Activated CD8-positive, alpha-beta memory T cell treated with anti-CD3 and anti-CD28 coated beads for 36 hours (primary cell): ENCODE results near the gene LTBP2. TPM values are rescaled to one million over a fixed set of nuclear protein-coding genes. Genes with fewer than 3 reads are reported as not detected.

Experiments
- CTCF ChIA-PET: fragments of 350-600 bp; sonication (Branson Sonifier 250); formaldehyde crosslinking; loops from one replicate; lab custom pipeline; 2021; ENCODE audit warnings: antibody characterized with exemption; lab: Charles Lee
- POLR2A ChIA-PET: fragments of 350-600 bp; sonication (Branson Sonifier 250); formaldehyde crosslinking; loops from one replicate; lab custom pipeline; 2021; ENCODE audit warnings: antibody characterized with exemption; lab: Charles Lee
- total RNA-seq, 2 experiments: library from RNA; stranded (reverse); gene quantifications; one replicate each; pipeline ENCODE4 v1.2.3, GENCODE V29; 2021

Gene LTBP2
- total RNA-seq, 2 experiments from 2014 or later: 0.02 to 0.11 TPM

DNA sequence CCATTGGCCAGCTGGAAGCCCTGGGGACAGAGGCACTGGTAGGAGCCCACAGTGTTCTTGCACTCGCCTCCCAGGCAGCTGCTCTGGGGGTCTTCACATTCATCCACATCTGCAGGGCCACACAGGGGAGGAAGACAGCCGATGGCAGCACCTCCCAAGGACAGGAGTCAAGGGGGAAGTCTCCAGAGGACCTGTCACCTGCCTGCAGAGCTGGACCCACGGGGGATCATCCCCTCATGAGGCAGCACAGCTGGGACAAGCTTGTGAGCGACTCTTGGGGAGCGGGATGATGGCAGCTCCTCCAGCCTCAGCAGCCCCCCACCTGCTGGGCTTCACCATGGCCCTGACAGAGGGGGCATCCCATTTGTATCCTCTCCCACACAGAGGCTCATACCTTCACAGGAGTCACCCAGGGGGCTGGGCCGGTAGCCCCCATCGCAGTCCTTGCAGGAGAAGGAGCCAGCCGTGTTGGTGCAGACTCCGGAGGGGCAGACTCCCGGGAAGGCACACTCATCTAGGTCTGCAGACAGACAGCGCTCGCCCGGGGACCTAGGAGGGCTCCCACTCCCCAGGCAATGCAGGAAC is 103.1 kb downstream of the LTBP2 start:
- ChIA-PET CTCF (no interaction called here), POLR2A (no interaction called here)

DNA sequence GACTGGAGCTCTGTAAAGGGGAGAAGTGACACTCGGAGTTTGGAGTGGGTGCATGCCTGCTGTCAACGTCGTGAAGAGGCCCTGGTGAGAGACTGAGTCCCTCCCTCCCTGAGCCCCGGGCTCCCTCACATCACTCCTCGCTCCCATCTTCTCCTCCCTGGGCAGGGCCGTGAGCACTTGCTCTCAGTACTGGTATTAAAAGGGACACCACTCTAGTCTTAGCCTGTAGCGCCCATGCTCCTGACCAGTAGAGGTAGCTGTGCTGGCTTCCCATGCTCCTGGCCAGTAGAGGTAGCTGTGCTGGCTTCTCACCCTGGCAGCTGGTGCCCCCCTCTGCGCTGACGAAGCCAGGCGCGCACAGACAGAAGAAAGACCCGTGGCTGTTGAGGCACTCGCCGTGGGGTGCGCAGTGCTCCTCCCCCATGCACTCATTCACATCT is 103.7 kb downstream of the LTBP2 start:
- CTCF ChIA-PET: no interaction called here
- POLR2A ChIA-PET: no interaction called here

DNA sequence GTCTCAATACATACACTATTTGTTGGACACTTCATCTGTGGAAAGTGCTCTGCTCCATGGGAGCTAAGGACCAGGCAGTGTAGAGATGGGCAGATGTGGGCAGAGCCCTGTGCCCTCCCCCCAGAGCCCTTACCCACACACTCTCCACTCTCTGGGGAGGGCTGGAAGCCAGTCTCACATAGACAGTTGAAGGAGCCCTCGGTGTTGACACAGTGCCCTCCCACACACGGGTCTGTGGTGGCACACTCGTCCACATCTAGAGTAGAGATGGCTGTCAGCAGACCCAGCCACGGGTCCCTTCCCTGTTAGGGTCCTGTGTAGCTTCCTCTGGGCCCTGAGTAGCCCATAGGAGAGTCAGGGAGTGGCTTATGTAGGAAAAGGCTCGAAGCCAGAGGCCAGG is 104.2 kb downstream of the LTBP2 start:
- ChIA-PET POLR2A (no interaction called here), CTCF (no interaction called here)

- CTCF ChIA-PET: no interaction called here
- POLR2A ChIA-PET: no interaction called here
Observed at GRCh38 chr14:74507085-74507484, 105.0 kb downstream of the LTBP2 start.

GRCh38 chr14:74506411-74506851 is 105.6 kb downstream of the LTBP2 start:
- ChIA-PET POLR2A (no interaction called here), CTCF (no interaction called here)

- ChIA-PET CTCF (no interaction called here), POLR2A (no interaction called here)
Observed at GRCh38 chr14:74505831-74506230, 106.2 kb downstream of the LTBP2 start.

GRCh38 chr14:74504874-74505720 is 106.9 kb downstream of the LTBP2 start:
- ChIA-PET POLR2A (no interaction called here), CTCF (no interaction called here)

DNA sequence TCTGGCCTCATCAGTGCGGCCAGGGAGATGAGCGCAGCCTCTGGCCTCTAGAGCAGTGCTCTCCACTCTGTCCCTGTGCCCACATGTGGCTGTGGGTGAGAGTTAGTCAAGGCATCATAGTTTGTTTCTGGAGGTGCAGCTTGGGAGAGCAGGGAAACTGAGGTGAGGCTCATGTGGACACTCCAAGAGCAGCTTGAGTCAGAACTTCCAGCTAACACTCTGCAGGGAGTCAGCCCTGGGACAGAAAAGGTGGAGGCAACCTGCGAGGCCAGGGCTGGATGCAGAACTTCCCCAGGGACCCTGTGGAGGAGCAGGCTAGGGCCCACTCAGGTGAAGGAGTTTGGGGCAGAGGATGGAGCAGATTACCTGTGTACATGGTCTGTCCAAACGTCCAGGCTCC is 107.6 kb downstream of the LTBP2 start:
- ChIA-PET POLR2A (no interaction called here), CTCF (no interaction called here)

- POLR2A ChIA-PET: no interaction called here
- CTCF ChIA-PET: no interaction called here
Observed at GRCh38 chr14:74503938-74504335, 108.1 kb downstream of the LTBP2 start.

DNA sequence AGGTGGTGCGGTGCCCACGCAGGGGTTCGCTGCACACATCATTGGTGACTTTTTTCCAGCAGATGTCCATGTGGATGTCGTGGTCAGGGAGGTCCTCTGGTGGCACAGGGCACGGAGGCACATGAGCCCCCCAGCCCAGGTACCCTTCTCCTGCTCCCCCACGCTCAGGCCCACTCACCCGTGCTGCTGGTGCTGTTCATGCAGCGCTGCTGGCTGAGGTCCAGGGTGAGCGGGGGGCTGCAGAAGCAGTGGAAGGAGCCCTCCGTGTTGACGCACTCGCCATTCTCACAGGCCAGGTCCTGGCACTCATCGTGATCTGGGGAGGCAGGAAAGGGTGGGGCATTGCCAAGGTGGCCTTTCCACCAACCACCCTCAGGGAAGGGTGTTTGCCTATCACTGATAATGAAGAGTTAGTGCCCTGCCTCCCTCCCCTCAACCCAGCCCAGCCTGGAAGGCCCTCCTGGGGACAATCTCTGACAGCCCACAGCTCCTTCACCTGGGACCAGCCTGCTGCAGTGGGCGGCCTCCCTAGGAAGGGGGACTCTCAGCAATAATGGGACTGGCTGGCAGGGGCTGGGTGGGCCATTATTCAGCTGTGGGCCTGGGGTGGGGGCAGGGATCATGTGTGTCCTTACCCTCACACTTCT is 108.6 kb downstream of the LTBP2 start:
- CTCF ChIA-PET: interaction anchor here (0.5 to 1.6 kb wide), 2 partner anchors 10 to 179 kb away, joined by 4 read pairs; partner anchors contain the start of genes ISCA2 and NPC2
- POLR2A ChIA-PET: no interaction called here

DNA sequence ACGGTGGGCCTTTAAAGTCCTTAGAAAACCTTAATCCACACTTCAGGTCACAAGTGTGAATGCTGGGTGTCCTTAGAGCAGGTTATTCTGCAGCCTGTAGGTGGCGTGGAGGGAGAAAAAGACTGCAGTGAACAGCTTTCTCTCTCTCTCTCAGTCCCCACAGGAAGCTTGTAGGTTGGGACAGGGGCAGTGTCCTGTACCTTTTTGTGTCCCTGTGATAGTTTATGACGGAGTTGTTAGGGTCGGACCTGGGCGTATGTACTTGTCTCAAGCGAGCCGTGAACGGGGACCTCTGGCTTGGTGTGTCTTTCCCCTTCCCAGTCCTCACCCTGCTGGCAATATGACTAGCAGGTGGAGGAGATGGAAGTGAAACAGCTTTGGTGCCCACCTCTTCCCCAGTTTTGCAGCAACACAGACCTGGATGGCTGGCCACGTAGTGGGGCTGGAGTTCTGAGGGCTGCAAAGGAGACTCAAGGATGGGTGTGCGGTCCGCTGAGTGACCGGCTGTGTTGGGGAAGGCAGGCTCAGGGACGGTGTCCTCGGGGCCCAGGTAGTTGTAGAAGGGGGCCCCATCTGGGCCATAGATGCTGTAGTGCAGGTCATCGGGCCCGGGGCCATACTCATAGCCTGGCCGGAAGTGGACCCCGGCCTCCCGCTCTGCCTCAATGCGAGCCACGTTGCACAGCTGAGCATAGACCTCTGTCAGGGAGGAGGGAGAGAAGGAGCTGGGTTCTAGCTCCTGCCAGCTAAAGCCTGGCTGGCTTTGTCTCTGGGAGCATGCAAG is 109.6 kb downstream of the LTBP2 start:
- ChIA-PET CTCF (interaction anchor here (1.6 kb wide), 1 partner anchor 9 kb away, joined by 4 read pairs; the partner anchor contains the start of genes ISCA2 and NPC2), POLR2A (no interaction called here)

GRCh38 chr14:74501691-74502090 is 110.3 kb downstream of the LTBP2 start:
- POLR2A ChIA-PET: no interaction called here
- CTCF ChIA-PET: interaction anchor here (1.6 kb wide), 1 partner anchor 8 kb away, joined by 4 read pairs; the partner anchor contains the start of genes ISCA2 and NPC2

DNA sequence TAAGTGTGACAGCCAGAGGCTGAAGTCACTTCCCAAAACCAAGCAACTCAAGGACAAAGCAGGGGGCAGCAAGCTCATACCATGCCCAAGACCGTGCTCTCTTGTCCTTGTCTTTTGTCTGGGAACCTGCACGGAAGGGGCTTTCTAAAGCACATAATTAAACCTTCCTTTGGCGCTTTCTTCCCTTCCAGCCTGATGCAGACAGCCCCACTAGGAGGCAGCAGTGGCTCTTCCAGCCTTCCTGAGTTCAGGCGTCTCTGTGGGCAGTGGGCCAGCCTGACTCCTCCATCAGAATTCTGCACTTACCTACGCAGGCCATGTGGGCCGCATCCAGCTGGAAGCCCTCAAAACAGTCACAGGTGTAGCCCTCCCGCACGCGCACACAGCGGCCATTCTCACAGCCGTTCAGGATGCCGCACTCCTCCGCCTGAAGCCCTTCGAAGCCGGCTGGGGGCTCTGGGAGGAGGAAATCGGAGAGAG is 110.9 kb downstream of the LTBP2 start:
- POLR2A ChIA-PET: no interaction called here
- CTCF ChIA-PET: no interaction called here

DNA sequence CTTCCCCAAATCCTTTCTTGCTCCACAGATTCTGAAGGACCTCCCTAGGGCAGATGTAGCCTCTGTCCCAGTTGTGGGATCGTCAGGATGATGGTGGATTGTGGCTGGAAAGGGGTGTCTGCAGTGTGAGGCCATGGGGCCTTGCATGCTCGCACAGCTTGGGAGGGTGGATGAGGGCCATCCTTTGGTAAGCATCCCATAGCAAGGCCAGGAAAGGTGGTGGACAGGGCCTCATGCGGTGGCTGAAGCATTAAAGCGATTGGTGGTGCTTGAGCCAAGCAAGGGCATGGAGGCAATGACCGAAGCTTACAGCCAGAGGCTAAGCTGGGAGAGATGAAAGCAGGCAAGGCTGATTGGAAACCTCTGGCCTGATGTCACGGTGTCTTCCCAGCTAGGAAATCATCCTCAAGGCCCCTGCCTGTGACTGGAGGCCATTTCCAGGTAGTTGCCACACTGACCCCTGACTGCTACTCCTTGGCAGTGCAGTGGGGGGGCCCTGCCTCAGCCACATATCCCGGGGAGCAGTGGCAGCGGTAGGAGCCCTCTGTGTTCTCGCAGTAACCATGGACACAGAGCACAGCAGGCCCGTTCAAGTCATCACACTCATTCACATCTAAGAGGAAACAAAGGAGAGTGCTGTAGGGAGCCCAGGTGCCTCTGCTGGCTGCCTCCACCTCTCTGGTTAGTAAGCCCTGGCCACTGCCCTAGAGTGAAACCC is 111.5 kb downstream of the LTBP2 start:
- ChIA-PET POLR2A (no interaction called here), CTCF (no interaction called here)

- ChIA-PET POLR2A (no interaction called here), CTCF (no interaction called here)
Observed at GRCh38 chr14:74495356-74495755, 116.7 kb downstream of the LTBP2 start.

- ChIA-PET POLR2A (no interaction called here), CTCF (interaction anchor here (0.6 to 1.2 kb wide), 3 partner anchors 9 to 363 kb away, joined by 4 to 6 read pairs (median 5); no protein-coding TSS in a partner anchor)
Observed at GRCh38 chr14:74493343-74494261, 118.4 kb downstream of the LTBP2 start, which contains the start of gene ISCA2. ISCA2 (plus strand) TSS chr14:74493765; CDS start chr14:74493775, 10 bp downstream.

GRCh38 chr14:74492776-74493342 is 119.2 kb downstream of the LTBP2 start, which contains the start of gene NPC2:
NPC2 (minus strand) TSS chr14:74493305; CDS start chr14:74493274, 31 bp downstream.
- ChIA-PET CTCF (interaction anchor here (1.0 to 1.2 kb wide), 2 partner anchors 10 to 80 kb away, joined by 4 to 6 read pairs; no protein-coding TSS in a partner anchor), POLR2A (no interaction called here)
